ENCODE data around the gene TAB2. TPM values are rescaled to one million over a fixed set of nuclear protein-coding genes. Genes with fewer than 3 reads are reported as not detected.

TAB2 gene
- total RNA-seq, 1 experiment from 2014 or later = 56.2 TPM

DNA sequence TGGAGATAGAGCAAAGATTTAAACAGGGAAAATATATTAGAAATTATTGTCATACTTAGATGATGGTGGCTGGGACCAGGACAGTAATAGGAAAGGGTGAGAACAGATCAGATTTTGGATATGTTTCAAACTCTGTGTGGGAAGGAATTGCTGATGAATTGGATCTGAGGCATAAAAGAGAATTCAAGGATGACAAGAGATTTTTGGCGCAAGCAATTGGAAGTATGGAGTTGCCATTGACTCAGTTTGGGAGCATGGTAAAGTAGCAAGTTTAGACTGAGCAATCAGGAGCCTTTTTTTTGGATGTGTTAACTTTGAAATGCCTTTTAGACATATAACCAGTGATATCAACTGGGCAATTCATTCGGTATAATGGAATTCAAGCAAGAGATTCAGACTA is 14.4 kb downstream of the TAB2 start:
- no CpG with 5 or more reads among the region's 2 CpGs for WGBS (ENCODE audit: extremely low coverage, insufficient read length, low lambda C conversion rate)
- no peaks in the 10 kb centered on the region for H3K9me3 Mint-ChIP-seq
- Histone ChIP-seq H3K27ac (ENCODE audit: insufficient read length, low read depth, low read length) (no peak overlapping the region), H2AFZ (ENCODE audit: low read length) (no peak overlapping the region), H3K79me2 (ENCODE audit: insufficient read depth, low read length) (peaks cover 46% of the 10 kb centered on the region), H2BK120ac (ENCODE audit: low read depth, low read length, poor library complexity, severe bottlenecking) (no peak overlapping the region), H3K9me3 (ENCODE audit: control insufficient read depth, low read depth, low read length) (no peaks in the 10 kb centered on the region), H4K8ac (replicated peaks; ENCODE audit: insufficient read length, low read depth, low read length) (no peak overlapping the region), H3K4me2 (ENCODE audit: insufficient read depth, insufficient read length, low read length) (no peak overlapping the region), H3K9ac (ENCODE audit: extremely low read depth, insufficient read length, low read length) (no peak overlapping the region), H4K91ac (ENCODE audit: insufficient read length, low read depth, low read length) (no peak overlapping the region), H2BK15ac (ENCODE audit: low read depth, low read length) (no peak overlapping the region), H4K20me1 (ENCODE audit: control insufficient read depth, insufficient read depth, insufficient read length) (no peaks in the 10 kb centered on the region), H3K27me3 (ENCODE audit: insufficient read depth, low read length) (no peaks in the 10 kb centered on the region), H3K56ac (ENCODE audit: insufficient read length, low read depth, low read length) (no peak overlapping the region), H3K14ac (ENCODE audit: insufficient read depth, low read length) (no peak overlapping the region), H3K79me1 (ENCODE audit: insufficient read depth, low read depth, low read length, poor library complexity, severe bottlenecking) (peaks cover 8% of the 10 kb centered on the region), H3K18ac (ENCODE audit: insufficient read length, low read depth, low read length) (no peak overlapping the region), H3K23ac (ENCODE audit: insufficient read length, low read depth, low read length) (no peak overlapping the region), H3T11ph (ENCODE audit: low read length) (no peak overlapping the region), H4K5ac (ENCODE audit: insufficient read length, low read depth, low read length) (no peak overlapping the region), H3K4me1 (ENCODE audit: insufficient read depth, low read length) (peaks cover 6% of the 10 kb centered on the region; the same call in 1 of the 2 replicates), H2BK5ac (ENCODE audit: insufficient read length, low read length) (no peak overlapping the region), H3K23me2 (ENCODE audit: insufficient read length, low read depth, low read length, poor library complexity, severe bottlenecking) (no peaks in the 10 kb centered on the region), H3K4ac (ENCODE audit: low read depth, low read length) (no peak overlapping the region), H2BK12ac (ENCODE audit: insufficient read length, low read depth, low read length) (no peak overlapping the region), H2BK20ac (ENCODE audit: low read depth, low read length, poor library complexity, severe bottlenecking) (no peak overlapping the region), H2AK5ac (ENCODE audit: insufficient read length, low read length) (no peak overlapping the region)
- H3K27ac Mint-ChIP-seq = peak overlapping the region in 1 of 3 experiments; percentile 20; a peak in 2 of 7 replicates
- H3K4me3 Mint-ChIP-seq = no peak overlapping the region
- TF ChIP-seq, protein P1, sequence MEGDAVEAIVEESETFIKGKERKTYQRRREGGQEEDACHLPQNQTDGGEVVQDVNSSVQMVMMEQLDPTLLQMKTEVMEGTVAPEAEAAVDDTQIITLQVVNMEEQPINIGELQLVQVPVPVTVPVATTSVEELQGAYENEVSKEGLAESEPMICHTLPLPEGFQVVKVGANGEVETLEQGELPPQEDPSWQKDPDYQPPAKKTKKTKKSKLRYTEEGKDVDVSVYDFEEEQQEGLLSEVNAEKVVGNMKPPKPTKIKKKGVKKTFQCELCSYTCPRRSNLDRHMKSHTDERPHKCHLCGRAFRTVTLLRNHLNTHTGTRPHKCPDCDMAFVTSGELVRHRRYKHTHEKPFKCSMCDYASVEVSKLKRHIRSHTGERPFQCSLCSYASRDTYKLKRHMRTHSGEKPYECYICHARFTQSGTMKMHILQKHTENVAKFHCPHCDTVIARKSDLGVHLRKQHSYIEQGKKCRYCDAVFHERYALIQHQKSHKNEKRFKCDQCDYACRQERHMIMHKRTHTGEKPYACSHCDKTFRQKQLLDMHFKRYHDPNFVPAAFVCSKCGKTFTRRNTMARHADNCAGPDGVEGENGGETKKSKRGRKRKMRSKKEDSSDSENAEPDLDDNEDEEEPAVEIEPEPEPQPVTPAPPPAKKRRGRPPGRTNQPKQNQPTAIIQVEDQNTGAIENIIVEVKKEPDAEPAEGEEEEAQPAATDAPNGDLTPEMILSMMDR (conservative IDR thresholded peaks at IDR 0.05) = no peak
- no peaks in the 10 kb centered on the region for H3K27me3 Mint-ChIP-seq (ENCODE audit: low read depth)
- DNase-seq = no peak
- no peaks in the 10 kb centered on the region for H3K36me3 Mint-ChIP-seq (ENCODE audit: insufficient read depth in 1 of 3, low read depth in 3 of 3)
- peaks cover 73 to 76% of the 10 kb centered on the region in 2 experiments for H3K4me1 Mint-ChIP-seq
